Left lung (tissue), 10 donors: ENCODE measurements around the gene KIRREL3. TPM values are rescaled to one million over a fixed set of nuclear protein-coding genes. Genes with fewer than 3 reads are reported as not detected.

ENCODE experiments used
- ATAC-seq: fragments of 200-7000 bp; cut with Tn5 transposase; one replicate; pipeline ENCODE4 v1.9.1; 2020; ENCODE audit warnings: moderate library complexity
- DNase-seq, 4 donors: peaks; one replicate each; pipeline ENCODE4 v3.0.0-alpha.2; 2013 to 2020
- H3K27ac ChIP-seq, 2 donors: fragments of 200-600 bp; sonication (generic) in 1 of 2; one replicate each; pipeline versions ENCODE4 v1.5.0 to v1.8.0; 2020 to 2021
- H3K27me3 ChIP-seq, 2 donors: fragments of 200-600 bp; sonication (generic) in 1 of 2; one replicate each; pipeline versions ENCODE4 v1.5.0 to v1.8.0; 2020 to 2021
- H3K36me3 ChIP-seq, 2 donors: fragments of 200-600 bp; sonication (generic) in 1 of 2; one replicate each; pipeline versions ENCODE4 v1.5.0 to v1.8.0; 2020 to 2021
- H3K4me1 ChIP-seq, 2 donors: fragments of 200-600 bp; one replicate each; pipeline ENCODE4 v1.8.0; 2021
- H3K4me3 ChIP-seq, 2 donors: fragments of 200-600 bp; sonication (generic) in 1 of 2; one replicate each; pipeline versions ENCODE4 v1.5.0 to v1.8.0; 2020 to 2021; ENCODE audit warnings: mild to moderate bottlenecking in 1 of 2
- H3K9me3 ChIP-seq, 2 donors: fragments of 200-600 bp; sonication (generic) in 1 of 2; one replicate each; pipeline versions ENCODE4 v1.5.0 to v1.8.0; 2020 to 2021
- CTCF ChIP-seq, 2 donors: fragments of 200-600 bp; sonication (generic) in 1 of 2; IDR thresholded peaks; one replicate each; pipeline versions ENCODE4 v1.5.0 to v1.8.0; 2021; ENCODE audit warnings: antibody characterized with exemption in 2 of 2
- intact Hi-C, 2 donors: fragments of 100-400 bp; cut with DNase I; formaldehyde crosslinking; loops; one replicate each; pipeline versions ENCODE4 v1.11.2 to v1.14.2; 2022
- polyA plus RNA-seq, 6 donors: library from polyadenylated mRNA; unstranded; fragments of 120-200 nt; gene quantifications; one replicate each; pipeline ENCODE4 v1.2.1, GENCODE V29; 2013; ENCODE audit not compliant: insufficient read length in 6 of 6
- total RNA-seq, 2 donors: library from RNA; stranded (reverse); fragmentation: NEBNext Ultra II Directional; extraction: Animal tissue kit (Norgen Biotek cat#: 25700); gene quantifications; one replicate each; pipeline ENCODE4 v1.2.1, GENCODE V29; 2021
- donor health status: DM: no; HTN: yes; CAD: no.
- donor health status: DM: no; HTN: no; CAD: no.

The KIRREL3 gene
- total and polyA plus RNA-seq, 8 donors = 1.6 to 2.5 (median 2.0) TPM; not detected in 2

GRCh38 chr11:126768702-126769101, 231.9 kb downstream of the KIRREL3 start:
- Histone ChIP-seq H3K4me3 (no peak overlapping the region), H3K27me3 (no peaks in the 10 kb centered on the region), H3K4me1 (no peaks in the 10 kb centered on the region), H3K9me3 (no peaks in the 10 kb centered on the region), H3K27ac (no peak overlapping the region), H3K36me3 (no peaks in the 10 kb centered on the region)
- no peak for ATAC-seq
- intact Hi-C loops = no loop called here
- TF ChIP-seq CTCF (IDR thresholded peaks at IDR 0.05) = no peak
- DNase-seq = no peak

GRCh38 chr11:126766440-126766839, 234.1 kb downstream of the KIRREL3 start:
- TF ChIP-seq CTCF (IDR thresholded peaks at IDR 0.05) = no peak
- DNase-seq (peak in 1 of 4 donors; percentile 22), ATAC-seq (peak; percentile 90)
- Histone ChIP-seq H3K9me3 (no peaks in the 10 kb centered on the region), H3K27ac (no peak overlapping the region), H3K4me1 (no peaks in the 10 kb centered on the region), H3K4me3 (no peak overlapping the region), H3K27me3 (no peaks in the 10 kb centered on the region), H3K36me3 (no peaks in the 10 kb centered on the region)
- intact Hi-C loops = no loop called here

- Histone ChIP-seq H3K9me3 (no peaks in the 10 kb centered on the region), H3K27me3 (no peaks in the 10 kb centered on the region), H3K27ac (no peak overlapping the region), H3K4me3 (no peak overlapping the region), H3K4me1 (no peaks in the 10 kb centered on the region), H3K36me3 (no peaks in the 10 kb centered on the region)
- intact Hi-C loops = no loop called here
- no peak for ATAC-seq
- no peak for DNase-seq
- no peak for TF ChIP-seq CTCF (IDR thresholded peaks at IDR 0.05)
Observed at GRCh38 chr11:126765196-126765595, 235.4 kb downstream of the KIRREL3 start.

GRCh38 chr11:126764231-126764630, 236.3 kb downstream of the KIRREL3 start:
- intact Hi-C loops = no loop called here
- Histone ChIP-seq H3K27ac (no peak overlapping the region), H3K4me1 (no peaks in the 10 kb centered on the region), H3K36me3 (no peaks in the 10 kb centered on the region), H3K4me3 (no peak overlapping the region), H3K9me3 (no peaks in the 10 kb centered on the region), H3K27me3 (no peaks in the 10 kb centered on the region)
- DNase-seq (no peak), ATAC-seq (peak; percentile 51)
- TF ChIP-seq CTCF (IDR thresholded peaks at IDR 0.05) = no peak

- H3K9me3 ChIP-seq = no peaks in the 10 kb centered on the region
- no peak overlapping the region for H3K4me3 ChIP-seq
- no peaks in the 10 kb centered on the region for H3K36me3 ChIP-seq
- DNase-seq = no peak
- TF ChIP-seq CTCF (IDR thresholded peaks at IDR 0.05) = no peak
- no peak for ATAC-seq
- H3K4me1 ChIP-seq = no peaks in the 10 kb centered on the region
- no peak overlapping the region for H3K27ac ChIP-seq
- intact Hi-C loops = no loop called here
- no peaks in the 10 kb centered on the region for H3K27me3 ChIP-seq
Observed at GRCh38 chr11:126756855-126757254, 243.7 kb downstream of the KIRREL3 start.
